ENCODE results near the gene EGFL6.
"Not testable (repeated sequence)": the region's sequence is repeated elsewhere in the genome, so short reads cannot be mapped to it uniquely, and the experiment has no call there.

EGFL6 gene

DNA sequence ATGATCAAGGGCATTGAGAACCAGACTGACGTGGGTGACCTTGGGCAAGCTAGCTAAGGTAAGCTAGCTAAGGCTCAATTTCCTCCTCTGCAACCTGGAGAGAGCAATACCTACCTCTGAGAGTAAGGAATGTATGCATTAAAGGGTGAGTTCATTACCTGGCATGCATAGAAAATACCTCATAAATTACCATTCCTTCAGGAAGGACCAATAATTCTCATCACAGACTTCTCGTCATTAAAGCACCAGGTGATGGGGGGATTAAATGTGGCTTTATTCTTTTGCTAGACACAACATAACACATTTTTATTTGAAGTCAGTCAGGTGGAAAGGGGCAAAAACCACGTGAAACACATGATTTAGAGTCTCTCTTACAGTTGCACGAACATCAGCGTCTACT lies 21.5 kb downstream of the EGFL6 start:
- DNase-seq (ENCODE audit: low spot score) = no peak

GRCh38 chrX:13597874-13598273 lies 28.5 kb downstream of the EGFL6 start:
- DNase-seq (ENCODE audit: low spot score) = peak; percentile 6

DNA sequence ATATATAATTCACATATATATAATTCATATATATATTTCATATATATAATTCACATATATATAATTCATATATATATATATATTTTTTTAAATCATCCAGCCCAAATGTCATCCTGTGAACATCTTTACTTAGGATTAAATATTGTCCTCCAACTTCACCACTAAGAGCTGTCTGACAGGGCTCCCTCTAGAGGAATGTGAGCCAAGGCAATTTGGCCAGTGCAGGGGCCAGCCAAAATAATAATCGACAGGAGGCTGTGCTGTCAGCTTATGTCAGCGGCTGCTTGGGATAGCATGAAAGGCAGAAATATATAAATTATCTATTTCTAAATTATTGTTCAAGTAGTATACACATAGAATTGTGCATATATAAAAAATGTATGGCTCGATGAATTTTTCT lies 29.5 kb downstream of the EGFL6 start:
- peak; percentile 4 for DNase-seq (ENCODE audit: low spot score)

- DNase-seq (ENCODE audit: low spot score) = peak; percentile 52
These were observed 30.1 kb downstream of the EGFL6 start for GRCh38 chrX:13599491-13599890.

GRCh38 chrX:13605611-13606010 lies 36.2 kb downstream of the EGFL6 start:
- peak; percentile 61 for DNase-seq (ENCODE audit: low spot score)

DNA sequence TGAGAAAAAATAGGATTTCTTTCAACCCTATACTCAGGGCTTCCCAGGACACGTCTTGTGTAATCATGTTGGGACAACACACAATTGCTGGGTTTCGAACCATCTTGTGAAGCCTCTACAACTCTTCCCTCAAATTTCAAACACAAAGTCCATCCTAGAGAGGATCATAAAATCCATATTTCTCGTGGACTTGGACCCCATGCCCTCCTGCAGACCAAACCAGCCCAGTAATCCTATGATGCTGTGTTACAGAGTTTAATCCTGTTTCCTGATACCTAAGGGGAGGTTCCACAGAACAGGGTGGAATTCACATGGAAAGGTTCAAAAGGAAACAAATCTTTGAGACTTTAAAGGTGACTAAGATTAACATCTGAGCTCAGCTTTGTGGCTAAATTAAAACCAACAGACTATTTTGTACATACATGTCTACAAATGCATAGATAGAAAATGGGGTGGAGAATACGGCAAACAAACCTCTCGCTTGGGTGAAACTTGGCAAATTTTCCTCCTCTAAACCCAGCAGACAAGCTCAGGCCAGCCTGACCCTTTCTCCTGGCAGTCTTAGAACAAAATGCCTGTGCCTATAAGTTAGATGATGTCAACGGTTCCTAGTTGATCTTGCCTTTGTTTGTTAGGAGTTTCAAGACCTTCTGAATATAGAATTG lies 38.1 kb downstream of the EGFL6 start:
- DNase-seq (ENCODE audit: low spot score) = no peak

GRCh38 chrX:13607996-13608365 lies 38.6 kb downstream of the EGFL6 start:
- no peak for DNase-seq (ENCODE audit: low spot score)

DNA sequence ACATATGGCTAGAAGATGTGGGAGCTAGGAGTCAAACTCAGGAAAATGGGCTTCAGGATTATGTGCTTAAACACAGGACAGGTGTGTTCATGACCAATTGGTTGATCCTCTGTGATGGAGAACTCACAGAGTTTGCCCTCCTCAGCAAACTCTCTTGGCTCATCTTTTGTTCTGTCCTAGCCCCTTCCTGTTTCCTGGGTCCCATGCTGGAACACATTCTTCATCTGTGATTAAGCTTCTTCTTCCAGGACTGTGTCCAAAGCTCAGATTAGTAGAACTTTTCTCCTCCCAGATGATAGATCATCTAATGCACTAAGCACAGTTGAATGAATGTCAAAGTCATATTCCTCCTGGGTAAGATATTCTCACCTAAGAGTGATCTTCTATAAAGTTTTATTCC lies 44.8 kb downstream of the EGFL6 start:
- no peak for DNase-seq (ENCODE audit: low spot score)

- DNase-seq (ENCODE audit: low spot score) = no peak
These were observed 50.8 kb downstream of the EGFL6 start for GRCh38 chrX:13620207-13620606.

DNA sequence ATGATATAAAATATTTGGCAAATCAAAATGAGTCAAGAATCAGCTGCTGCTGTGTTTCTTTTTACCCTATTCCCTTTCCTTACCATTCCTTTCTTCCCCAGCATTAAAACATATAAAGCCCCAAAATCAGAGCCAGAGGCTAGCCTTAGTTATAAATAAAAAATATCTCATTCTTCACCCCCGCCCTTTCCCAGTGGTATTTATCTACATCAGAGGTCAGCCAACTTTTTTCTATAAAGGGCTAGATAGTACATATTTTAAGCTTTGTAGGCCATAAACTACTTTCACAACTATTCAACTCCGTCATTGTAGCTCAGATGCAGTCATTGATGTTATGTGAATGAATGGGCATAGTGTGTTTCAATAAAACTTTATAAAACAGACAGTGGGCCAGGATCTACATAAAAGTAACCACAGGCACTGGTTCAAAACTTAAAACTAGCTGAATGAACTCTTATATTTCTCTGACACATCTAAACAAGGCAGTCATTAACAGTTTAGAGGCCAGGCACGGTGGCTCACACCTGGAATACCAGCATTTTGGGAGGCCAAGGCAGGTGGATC lies 53.1 kb downstream of the EGFL6 start:
- no peak for DNase-seq (ENCODE audit: low spot score)

- DNase-seq (ENCODE audit: low spot score) = no peak
These were observed 57.9 kb downstream of the EGFL6 start for GRCh38 chrX:13627306-13627705.

DNA sequence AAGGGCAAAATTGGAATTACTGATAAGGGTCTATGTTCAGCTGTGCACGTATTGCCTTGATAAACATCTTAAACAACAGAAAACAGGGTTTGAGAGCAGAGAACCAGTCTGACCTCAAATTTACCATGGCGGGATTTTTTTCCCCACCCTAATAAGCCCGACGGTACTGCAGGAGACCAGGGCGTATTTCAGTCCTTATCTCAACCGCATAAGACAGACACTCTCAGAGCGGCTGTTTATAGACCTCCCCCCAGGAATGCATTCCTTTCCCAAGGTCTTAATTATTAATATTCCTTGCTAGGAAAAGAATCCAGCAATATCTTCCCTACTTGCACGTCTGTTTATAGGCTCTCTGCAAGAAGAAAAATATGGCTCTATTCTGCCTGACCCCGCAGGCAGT lies 67.8 kb downstream of the EGFL6 start:
- DNase-seq (ENCODE audit: low spot score) = not testable (repeated sequence)

- no peak for DNase-seq (ENCODE audit: low spot score)
These were observed 68.6 kb downstream of the EGFL6 start for GRCh38 chrX:13638021-13638420.

DNA sequence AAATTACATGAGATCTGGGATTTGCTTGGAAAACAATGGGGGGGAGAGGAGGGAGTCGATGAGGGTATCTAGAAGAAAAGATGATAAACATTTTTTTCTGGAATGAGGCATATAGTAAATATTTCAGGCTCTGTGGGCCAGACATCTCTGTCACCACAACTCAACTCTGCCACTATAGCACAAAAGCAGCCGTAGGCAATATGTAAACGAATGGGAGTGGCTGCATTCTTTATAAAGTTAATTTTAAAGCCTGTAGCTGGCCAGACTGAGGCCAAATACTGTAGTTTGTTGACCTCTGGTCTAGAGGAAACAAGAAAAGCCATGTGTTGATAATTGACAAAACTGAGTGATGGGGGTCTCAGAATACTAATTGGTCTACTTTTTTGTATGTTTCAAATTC lies 69.4 kb downstream of the EGFL6 start:
- peak; percentile 6 for DNase-seq (ENCODE audit: low spot score)

GRCh38 chrX:13641684-13642083 lies 72.3 kb downstream of the EGFL6 start:
- not testable (repeated sequence) for DNase-seq (ENCODE audit: low spot score)

- no peak for DNase-seq (ENCODE audit: low spot score)
These were observed 76.2 kb downstream of the EGFL6 start for GRCh38 chrX:13645464-13646153.

DNA sequence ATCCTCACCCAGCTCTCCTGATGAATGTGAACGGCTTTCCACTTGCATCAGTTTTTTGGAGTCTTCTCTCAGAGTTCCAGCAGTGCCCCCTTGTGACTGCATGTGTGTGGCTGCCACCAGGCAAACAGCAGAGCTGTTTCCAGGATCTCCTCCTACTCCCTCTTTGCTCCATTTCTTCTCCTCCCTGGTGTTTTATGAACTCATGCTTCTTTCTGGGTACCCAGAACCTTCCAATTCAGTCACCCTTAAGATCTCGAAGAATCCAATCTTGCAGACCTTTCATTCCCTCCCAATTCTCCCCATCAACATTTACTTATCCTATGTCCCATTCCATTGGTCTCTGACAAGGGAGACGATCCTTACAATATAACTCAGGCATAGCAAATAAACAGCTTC lies 76.8 kb downstream of the EGFL6 start:
- DNase-seq (ENCODE audit: low spot score) = peak; percentile 65

DNA sequence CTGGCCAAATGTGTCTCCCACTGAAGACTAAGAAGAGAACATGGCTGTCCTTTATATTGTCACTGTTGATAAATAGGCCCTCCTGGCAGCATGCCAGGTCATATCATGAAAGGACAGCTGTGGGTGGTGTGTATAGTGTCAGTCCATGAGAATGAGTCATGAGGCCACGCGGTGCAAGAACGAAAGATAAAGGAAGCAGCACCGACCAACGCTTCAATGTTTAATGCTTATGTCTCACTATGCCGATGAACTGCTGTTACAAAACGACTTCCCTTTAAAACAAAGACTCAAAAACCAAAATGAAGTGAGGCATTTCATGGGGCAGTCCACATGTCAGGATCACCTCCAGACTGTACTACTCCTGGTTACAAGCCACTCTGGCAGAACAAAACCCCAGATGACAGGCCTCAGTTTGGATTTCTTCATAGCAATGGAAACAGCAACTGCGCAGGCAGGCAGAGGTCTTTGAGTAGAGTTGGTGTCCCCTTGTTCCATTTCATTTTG lies 78.4 kb downstream of the EGFL6 start:
- DNase-seq (ENCODE audit: low spot score) = no peak

DNA sequence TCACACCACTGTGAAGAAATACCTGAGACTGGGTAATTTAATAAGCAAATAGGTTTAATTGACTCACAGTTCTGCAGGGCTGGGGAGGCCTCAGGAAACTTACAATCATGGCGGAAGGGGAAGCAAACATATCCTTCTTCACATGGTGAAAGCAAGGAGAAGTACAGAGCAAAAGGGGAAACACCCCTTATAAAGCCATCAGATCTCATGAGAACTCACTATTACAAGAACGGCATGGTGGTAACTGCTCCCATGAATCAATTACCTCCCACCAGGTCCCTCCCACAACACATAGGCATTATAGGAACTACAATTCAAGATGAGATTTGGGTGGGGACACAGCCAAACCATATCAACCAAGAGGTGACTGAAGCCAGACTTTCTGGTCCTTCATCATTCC lies 78.9 kb downstream of the EGFL6 start:
- DNase-seq (ENCODE audit: low spot score) = not testable (repeated sequence)

DNA sequence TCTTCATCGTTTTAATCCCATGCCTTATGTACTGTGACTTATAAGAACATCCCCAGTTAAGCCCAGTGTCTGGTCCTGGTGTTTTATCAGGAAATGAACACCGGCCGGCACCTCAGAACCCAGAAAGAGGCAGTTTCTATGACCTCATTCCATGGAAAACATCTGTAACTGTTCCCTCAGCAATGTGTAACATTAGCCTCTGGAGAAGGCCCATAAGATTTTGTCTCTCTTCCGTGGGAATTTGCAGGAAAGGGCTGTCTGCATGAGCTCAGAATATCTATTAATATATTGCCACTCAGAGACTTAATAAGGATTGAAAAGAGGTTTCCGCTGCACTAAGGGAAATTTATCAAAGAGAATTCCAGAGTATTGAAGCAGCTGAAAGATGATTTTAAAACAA lies 80.4 kb downstream of the EGFL6 start:
- no peak for DNase-seq (ENCODE audit: low spot score)

GRCh38 chrX:13650318-13650717 lies 80.9 kb downstream of the EGFL6 start:
- no peak for DNase-seq (ENCODE audit: low spot score)

DNA sequence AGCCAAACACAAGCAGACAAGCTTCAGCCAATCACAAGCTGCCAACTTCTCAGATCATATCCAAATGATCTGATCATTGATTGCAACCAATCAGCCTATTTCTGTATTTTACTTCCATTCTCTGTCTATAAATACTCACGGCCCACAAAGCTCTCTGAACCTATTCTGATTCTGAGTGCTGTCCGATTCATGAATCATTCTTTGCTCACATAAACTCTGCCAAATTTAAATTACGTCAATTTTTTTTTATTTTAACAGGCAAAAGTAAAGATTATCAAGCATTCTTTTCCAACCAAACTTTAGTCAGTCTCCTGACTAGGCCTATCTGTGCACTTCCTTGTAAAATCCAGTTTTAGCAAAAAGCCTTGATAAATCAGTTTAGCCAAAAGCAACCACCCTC lies 81.7 kb downstream of the EGFL6 start:
- no peak for DNase-seq (ENCODE audit: low spot score)

- DNase-seq (ENCODE audit: low spot score) = peak; percentile 80
These were observed 82.9 kb downstream of the EGFL6 start for GRCh38 chrX:13652287-13652793.
